ENCODE results near the gene NRDC. TPM values are rescaled to one million over a fixed set of nuclear protein-coding genes. Genes with fewer than 3 reads are reported as not detected.

Gene NRDC
- total RNA-seq, 1 experiment from 2014 or later = 147 TPM

DNA sequence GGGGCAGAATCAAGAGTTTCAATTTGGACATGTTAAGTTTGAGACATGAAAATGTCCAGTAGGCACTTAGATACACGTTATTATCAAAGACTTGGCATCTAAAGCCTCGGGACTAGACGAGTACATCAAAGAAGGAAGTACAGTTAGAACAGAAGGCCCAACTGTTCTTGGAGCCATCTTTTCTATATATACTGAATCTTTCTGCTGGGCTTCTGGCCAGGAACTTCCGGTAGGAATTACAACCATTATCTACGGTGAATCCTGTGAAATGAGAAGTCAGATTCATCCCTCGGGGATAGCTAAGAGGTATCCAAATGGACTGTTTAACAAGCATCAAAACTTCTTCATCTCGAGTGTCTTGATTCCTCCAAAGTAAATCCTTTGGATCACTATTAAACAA is 34.4 kb upstream of the NRDC start:
- Histone ChIP-seq H3K9ac (ENCODE audit: extremely low read depth, insufficient read length, low read length) (no peak overlapping the region), H3T11ph (ENCODE audit: low read length) (no peak overlapping the region), H3K18ac (ENCODE audit: insufficient read length, low read depth, low read length) (no peak overlapping the region), H3K4me1 (ENCODE audit: insufficient read depth, low read length) (peaks cover 6% of the 10 kb centered on the region; the same call in 1 of the 2 replicates), H4K20me1 (ENCODE audit: control insufficient read depth, insufficient read depth, insufficient read length) (no peaks in the 10 kb centered on the region), H3K79me1 (ENCODE audit: insufficient read depth, low read depth, low read length, poor library complexity, severe bottlenecking) (no peaks in the 10 kb centered on the region), H3K14ac (ENCODE audit: insufficient read depth, low read length) (no peak overlapping the region), H3K79me2 (ENCODE audit: insufficient read depth, low read length) (no peaks in the 10 kb centered on the region), H3K27me3 (ENCODE audit: insufficient read depth, low read length) (no peaks in the 10 kb centered on the region), H2BK15ac (ENCODE audit: low read depth, low read length) (no peak overlapping the region), H3K4ac (ENCODE audit: low read depth, low read length) (no peak overlapping the region), H4K5ac (ENCODE audit: insufficient read length, low read depth, low read length) (no peak overlapping the region), H2AK5ac (ENCODE audit: insufficient read length, low read length) (no peak overlapping the region), H3K27ac (ENCODE audit: insufficient read length, low read depth, low read length) (no peak overlapping the region), H2BK5ac (ENCODE audit: insufficient read length, low read length) (no peak overlapping the region), H4K91ac (ENCODE audit: insufficient read length, low read depth, low read length) (no peak overlapping the region), H3K23me2 (ENCODE audit: insufficient read length, low read depth, low read length, poor library complexity, severe bottlenecking) (no peaks in the 10 kb centered on the region), H3K56ac (ENCODE audit: insufficient read length, low read depth, low read length) (no peak overlapping the region), H2BK120ac (ENCODE audit: low read depth, low read length, poor library complexity, severe bottlenecking) (no peak overlapping the region), H4K8ac (replicated peaks; ENCODE audit: insufficient read length, low read depth, low read length) (no peak overlapping the region), H3K9me3 (ENCODE audit: control insufficient read depth, low read depth, low read length) (no peaks in the 10 kb centered on the region), H2AFZ (ENCODE audit: low read length) (no peak overlapping the region), H3K4me2 (ENCODE audit: insufficient read depth, insufficient read length, low read length) (no peak overlapping the region), H2BK20ac (ENCODE audit: low read depth, low read length, poor library complexity, severe bottlenecking) (no peak overlapping the region), H3K23ac (ENCODE audit: insufficient read length, low read depth, low read length) (no peak overlapping the region), H2BK12ac (ENCODE audit: insufficient read length, low read depth, low read length) (no peak overlapping the region)
- H3K27me3 Mint-ChIP-seq (ENCODE audit: low read depth) = no peaks in the 10 kb centered on the region
- H3K4me1 Mint-ChIP-seq = peaks cover 25 to 27% of the 10 kb centered on the region in 2 experiments
- H3K27ac Mint-ChIP-seq = no peak overlapping the region
- TF ChIP-seq, protein P1, sequence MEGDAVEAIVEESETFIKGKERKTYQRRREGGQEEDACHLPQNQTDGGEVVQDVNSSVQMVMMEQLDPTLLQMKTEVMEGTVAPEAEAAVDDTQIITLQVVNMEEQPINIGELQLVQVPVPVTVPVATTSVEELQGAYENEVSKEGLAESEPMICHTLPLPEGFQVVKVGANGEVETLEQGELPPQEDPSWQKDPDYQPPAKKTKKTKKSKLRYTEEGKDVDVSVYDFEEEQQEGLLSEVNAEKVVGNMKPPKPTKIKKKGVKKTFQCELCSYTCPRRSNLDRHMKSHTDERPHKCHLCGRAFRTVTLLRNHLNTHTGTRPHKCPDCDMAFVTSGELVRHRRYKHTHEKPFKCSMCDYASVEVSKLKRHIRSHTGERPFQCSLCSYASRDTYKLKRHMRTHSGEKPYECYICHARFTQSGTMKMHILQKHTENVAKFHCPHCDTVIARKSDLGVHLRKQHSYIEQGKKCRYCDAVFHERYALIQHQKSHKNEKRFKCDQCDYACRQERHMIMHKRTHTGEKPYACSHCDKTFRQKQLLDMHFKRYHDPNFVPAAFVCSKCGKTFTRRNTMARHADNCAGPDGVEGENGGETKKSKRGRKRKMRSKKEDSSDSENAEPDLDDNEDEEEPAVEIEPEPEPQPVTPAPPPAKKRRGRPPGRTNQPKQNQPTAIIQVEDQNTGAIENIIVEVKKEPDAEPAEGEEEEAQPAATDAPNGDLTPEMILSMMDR (conservative IDR thresholded peaks at IDR 0.05) = no peak
- no peak overlapping the region for H3K4me3 Mint-ChIP-seq
- no peak for DNase-seq
- peaks cover 0 to 41% (median 33%) of the 10 kb centered on the region in 3 experiments; a peak in 6 of 7 replicates for H3K36me3 Mint-ChIP-seq (ENCODE audit: insufficient read depth in 1 of 3, low read depth in 3 of 3)
- no peaks in the 10 kb centered on the region for H3K9me3 Mint-ChIP-seq
- no CpG with 5 or more reads among the region's 7 CpGs for WGBS (ENCODE audit: extremely low coverage, insufficient read length, low lambda C conversion rate)

All from H9 (cell line).